Measurements from ENCODE around the gene PLAAT2. TPM values are rescaled to one million over a fixed set of nuclear protein-coding genes. Genes with fewer than 3 reads are reported as not detected.
"Not testable (repeated sequence)": the region's sequence is repeated elsewhere in the genome, so short reads cannot be mapped to it uniquely, and the experiment has no call there.

The PLAAT2 gene
- total RNA-seq, 1 donor from 2014 or later = not detected

GRCh38 chr11:63574856-63575602 lies 11.8 kb upstream of the PLAAT2 start:
- no peak for DNase-seq

- no peak for DNase-seq
These were observed 11.0 kb upstream of the PLAAT2 start for GRCh38 chr11:63573881-63574855.

GRCh38 chr11:63572026-63572688 lies 9.0 kb upstream of the PLAAT2 start:
- DNase-seq = no peak

GRCh38 chr11:63569570-63569969 lies 6.4 kb upstream of the PLAAT2 start:
- DNase-seq = no peak

GRCh38 chr11:63567044-63567840 lies 4.1 kb upstream of the PLAAT2 start:
- DNase-seq = peak; percentile 61

- no peak for DNase-seq
These were observed 1.7 kb upstream of the PLAAT2 start for GRCh38 chr11:63564784-63565350.

GRCh38 chr11:63564056-63564774 lies 1.0 kb upstream of the PLAAT2 start:
- no peak for DNase-seq

- no peak for DNase-seq
These were observed 2.5 kb downstream of the PLAAT2 start for GRCh38 chr11:63560506-63561180.

GRCh38 chr11:63558459-63559157 lies 4.6 kb downstream of the PLAAT2 start:
- no peak for DNase-seq

- no peak for DNase-seq
These were observed 5.6 kb downstream of the PLAAT2 start for GRCh38 chr11:63557570-63557969.

GRCh38 chr11:63556404-63557013 lies 6.7 kb downstream of the PLAAT2 start:
- DNase-seq = no peak

- DNase-seq = no peak
These were observed 8.3 kb downstream of the PLAAT2 start for GRCh38 chr11:63554877-63555223.

- DNase-seq = no peak
These were observed 9.4 kb downstream of the PLAAT2 start for GRCh38 chr11:63553759-63554158.

- no peak for DNase-seq
These were observed 10.3 kb downstream of the PLAAT2 start for GRCh38 chr11:63552921-63553320.

GRCh38 chr11:63551889-63552266 lies 11.3 kb downstream of the PLAAT2 start:
- DNase-seq = no peak

GRCh38 chr11:63551091-63551888 lies 11.9 kb downstream of the PLAAT2 start:
- no peak for DNase-seq

- not testable (repeated sequence) for DNase-seq
These were observed 13.0 kb downstream of the PLAAT2 start for GRCh38 chr11:63550156-63550700.

GRCh38 chr11:63549411-63549810 lies 13.8 kb downstream of the PLAAT2 start:
- no peak for DNase-seq
